Neural progenitor cell (in vitro differentiated cells): ENCODE measurements around the gene CLINT1. TPM values are rescaled to one million over a fixed set of nuclear protein-coding genes. Genes with fewer than 3 reads are reported as not detected.

Source experiments
- DNase-seq: peaks from one replicate; pipeline ENCODE4 v3.0.0-alpha.2; 2016; ENCODE audit warnings: low spot score
- H2AFZ ChIP-seq: fragments of 200-600 bp; sonication (generic); replicated peaks from 2 replicates; pipeline ENCODE4 v1.6.1; 2016; ENCODE audit warnings: antibody characterized with exemption
- H3F3A ChIP-seq: fragments of 200-600 bp; sonication (generic); 2 replicates; pipeline ENCODE4 v1.6.1; 2016; ENCODE audit warnings: antibody characterized with exemption, low read depth
- H3K27ac ChIP-seq: fragments of 200-600 bp; sonication (generic); 2 replicates; pipeline ENCODE4 v1.5.1; 2016; ENCODE audit warnings: mild to moderate bottlenecking
- H3K27me3 ChIP-seq: fragments of 200-600 bp; sonication (generic); 2 replicates; pipeline ENCODE4 v1.6.1; 2016; ENCODE audit warnings: mild to moderate bottlenecking, moderate library complexity
- H3K36me3 ChIP-seq: fragments of 200-600 bp; sonication (generic); 2 replicates; pipeline ENCODE4 v1.5.1; 2016
- H3K4me1 ChIP-seq: fragments of 200-600 bp; sonication (generic); 2 replicates; pipeline ENCODE4 v1.6.1; 2016; ENCODE audit warnings: mixed run types
- H3K4me2 ChIP-seq: fragments of 200-600 bp; sonication (generic); 2 replicates; pipeline ENCODE4 v1.6.1; 2016
- H3K4me3 ChIP-seq: fragments of 200-600 bp; sonication (generic); 2 replicates; pipeline ENCODE4 v1.5.1; 2016
- H3K79me2 ChIP-seq: fragments of 200-600 bp; sonication (generic); 2 replicates; pipeline ENCODE4 v1.6.1; 2016; ENCODE audit warnings: low read depth
- H3K9ac ChIP-seq: fragments of 200-600 bp; sonication (generic); 2 replicates; pipeline ENCODE4 v1.6.1; 2016
- H3K9me3 ChIP-seq: fragments of 200-600 bp; sonication (generic); 2 replicates; pipeline ENCODE4 v1.5.1; 2016; ENCODE audit warnings: low read depth
- H4K20me1 ChIP-seq: fragments of 200-600 bp; sonication (generic); 2 replicates; pipeline ENCODE4 v1.6.1; 2016; ENCODE audit warnings: low read depth
- H3K27ac Mint-ChIP-seq: 3 replicates; pipeline ENCODE4 v1.8.0; 2021; ENCODE audit warnings: mixed read lengths
- H3K27me3 Mint-ChIP-seq: 2 replicates; pipeline ENCODE4 v1.8.0; 2022; ENCODE audit warnings: low read depth, mild to moderate bottlenecking, inconsistent platforms, moderate library complexity, mixed read lengths; ENCODE audit not compliant: insufficient read depth
- H3K36me3 Mint-ChIP-seq: 3 replicates; pipeline ENCODE4 v1.8.0; 2021; ENCODE audit warnings: mixed read lengths
- H3K4me1 Mint-ChIP-seq: 3 replicates; pipeline ENCODE4 v1.8.0; 2021; ENCODE audit warnings: mixed read lengths
- H3K4me3 Mint-ChIP-seq: 3 replicates; pipeline ENCODE4 v1.8.0; 2021; ENCODE audit warnings: mild to moderate bottlenecking, moderate library complexity, mixed read lengths
- H3K9me3 Mint-ChIP-seq: 3 replicates; pipeline ENCODE4 v1.8.0; 2020; ENCODE audit warnings: mixed read lengths
- EZH2 ChIP-seq: fragments of 200-600 bp; sonication (generic); IDR thresholded peaks from 2 replicates; pipeline ENCODE4 v1.6.1; 2017; ENCODE audit warnings: antibody characterized with exemption, mild to moderate bottlenecking, moderate library complexity
- EZH2phosphoT487 ChIP-seq: fragments of 200-600 bp; sonication (generic); IDR thresholded peaks from 2 replicates; pipeline ENCODE4 v1.6.1; 2017; ENCODE audit warnings: antibody characterized with exemption
- total RNA-seq: library from RNA; depleted of rRNA; stranded (reverse); fragments of >200 nt; gene quantifications from 2 replicates; pipeline ENCODE4 v1.2.3, GENCODE V29; 2015; ENCODE audit warnings: low replicate concordance
- TF ChIP-seq, protein P1 (sequence below): fragments of 200-600 bp; sonication (generic); IDR thresholded peaks from 2 replicates; pipeline ENCODE4 v1.5.1; 2017; ENCODE audit warnings: antibody characterized with exemption, mild to moderate bottlenecking

Gene CLINT1
- total RNA-seq, 1 donor from 2014 or later = 65.0 TPM

GRCh38 chr5:157817928-157818327 is 41.0 kb downstream of the CLINT1 start:
- Histone ChIP-seq H3K36me3 (peaks cover 4% of the 10 kb centered on the region), H3K4me3 (no peak overlapping the region), H3K27ac (no peak overlapping the region), H4K20me1 (peaks cover 21% of the 10 kb centered on the region), H3F3A (peaks cover 8% of the 10 kb centered on the region), H2AFZ (no peak overlapping the region), H3K9me3 (peaks cover 3% of the 10 kb centered on the region), H3K9ac (no peak overlapping the region), H3K4me2 (no peak overlapping the region), H3K27me3 (no peaks in the 10 kb centered on the region), H3K4me1 (peaks cover 23% of the 10 kb centered on the region), H3K79me2 (peaks cover 60% of the 10 kb centered on the region)
- no peak for DNase-seq
- Mint-ChIP-seq H3K36me3 (peaks cover 4% of the 10 kb centered on the region), H3K9me3 (no peaks in the 10 kb centered on the region), H3K4me3 (no peak overlapping the region), H3K4me1 (peaks cover 21% of the 10 kb centered on the region), H3K27me3 (peaks cover 4% of the 10 kb centered on the region), H3K27ac (no peak overlapping the region)
- TF ChIP-seq EZH2 (no peak), EZH2phosphoT487 (no peak)
- TF ChIP-seq, protein P1, sequence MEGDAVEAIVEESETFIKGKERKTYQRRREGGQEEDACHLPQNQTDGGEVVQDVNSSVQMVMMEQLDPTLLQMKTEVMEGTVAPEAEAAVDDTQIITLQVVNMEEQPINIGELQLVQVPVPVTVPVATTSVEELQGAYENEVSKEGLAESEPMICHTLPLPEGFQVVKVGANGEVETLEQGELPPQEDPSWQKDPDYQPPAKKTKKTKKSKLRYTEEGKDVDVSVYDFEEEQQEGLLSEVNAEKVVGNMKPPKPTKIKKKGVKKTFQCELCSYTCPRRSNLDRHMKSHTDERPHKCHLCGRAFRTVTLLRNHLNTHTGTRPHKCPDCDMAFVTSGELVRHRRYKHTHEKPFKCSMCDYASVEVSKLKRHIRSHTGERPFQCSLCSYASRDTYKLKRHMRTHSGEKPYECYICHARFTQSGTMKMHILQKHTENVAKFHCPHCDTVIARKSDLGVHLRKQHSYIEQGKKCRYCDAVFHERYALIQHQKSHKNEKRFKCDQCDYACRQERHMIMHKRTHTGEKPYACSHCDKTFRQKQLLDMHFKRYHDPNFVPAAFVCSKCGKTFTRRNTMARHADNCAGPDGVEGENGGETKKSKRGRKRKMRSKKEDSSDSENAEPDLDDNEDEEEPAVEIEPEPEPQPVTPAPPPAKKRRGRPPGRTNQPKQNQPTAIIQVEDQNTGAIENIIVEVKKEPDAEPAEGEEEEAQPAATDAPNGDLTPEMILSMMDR = no peak

DNA sequence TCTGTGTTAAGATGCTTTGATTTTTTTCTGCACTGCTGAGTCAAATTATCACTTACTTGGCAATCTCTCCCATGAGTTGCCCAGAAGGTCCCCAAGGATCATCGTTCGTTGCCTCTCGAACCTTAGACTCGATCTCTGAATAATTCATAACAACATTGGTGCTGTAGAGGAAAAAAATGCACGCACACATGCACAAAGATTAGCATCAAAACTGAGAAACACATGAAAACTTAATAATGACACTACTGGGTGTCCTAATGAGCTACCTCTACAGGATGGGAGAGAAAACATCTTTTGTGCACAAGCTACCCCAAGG is 41.6 kb downstream of the CLINT1 start:
- no peak for DNase-seq
- H3K4me1 Mint-ChIP-seq = peaks cover 20% of the 10 kb centered on the region
- no peak overlapping the region for H3K4me3 Mint-ChIP-seq
- Histone ChIP-seq H3K36me3 (peaks cover 4% of the 10 kb centered on the region), H3K4me2 (no peak overlapping the region), H3K4me1 (peaks cover 23% of the 10 kb centered on the region), H3F3A (peaks cover 8% of the 10 kb centered on the region), H3K9me3 (peaks cover 3% of the 10 kb centered on the region), H3K9ac (no peak overlapping the region), H3K4me3 (no peak overlapping the region), H2AFZ (no peak overlapping the region), H3K27me3 (no peaks in the 10 kb centered on the region), H3K27ac (no peak overlapping the region), H4K20me1 (peaks cover 21% of the 10 kb centered on the region), H3K79me2 (peaks cover 54% of the 10 kb centered on the region)
- H3K27ac Mint-ChIP-seq = no peak overlapping the region
- H3K27me3 Mint-ChIP-seq = peaks cover 4% of the 10 kb centered on the region
- H3K9me3 Mint-ChIP-seq = no peaks in the 10 kb centered on the region
- TF ChIP-seq, protein P1 = no peak
- TF ChIP-seq EZH2 (no peak), EZH2phosphoT487 (no peak)
- peaks cover 7% of the 10 kb centered on the region for H3K36me3 Mint-ChIP-seq

DNA sequence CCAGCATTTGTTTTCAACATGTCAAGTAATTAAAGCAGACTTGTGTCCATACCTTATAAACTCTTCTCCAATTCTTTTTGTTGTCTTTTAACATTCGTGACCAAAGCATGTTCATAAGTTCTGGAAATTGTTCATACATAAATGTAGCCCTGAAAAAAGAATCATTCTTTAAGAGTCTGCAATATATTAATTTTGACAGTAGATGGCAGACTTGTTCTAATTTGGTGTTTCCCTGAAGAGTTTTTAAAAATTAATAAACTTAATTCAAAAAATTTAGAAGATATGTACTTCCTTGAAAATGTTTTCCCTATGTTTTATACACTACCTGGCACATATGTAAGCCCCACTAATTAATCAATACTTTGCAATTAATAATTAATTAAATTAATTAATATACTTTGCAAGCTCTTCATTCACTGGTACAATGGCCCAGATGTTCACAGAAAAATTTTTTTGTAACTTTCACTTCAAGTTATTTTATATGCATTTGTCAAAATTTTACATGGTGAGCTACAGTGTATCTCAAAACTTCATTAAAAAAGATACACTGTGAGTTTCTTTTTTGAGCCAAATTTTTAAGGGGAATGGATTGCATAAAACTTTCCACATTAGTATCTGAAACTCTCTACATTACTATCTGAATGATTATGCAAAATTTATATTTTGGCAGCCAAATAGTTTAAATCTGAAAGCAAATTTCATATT is 42.1 kb downstream of the CLINT1 start:
- H3K27me3 Mint-ChIP-seq = peaks cover 2% of the 10 kb centered on the region
- no peak for DNase-seq
- H3K4me3 Mint-ChIP-seq = no peak overlapping the region
- no peak overlapping the region for H3K4me2 ChIP-seq
- H3K4me3 ChIP-seq = no peak overlapping the region
- H4K20me1 ChIP-seq = peaks cover 21% of the 10 kb centered on the region
- no peaks in the 10 kb centered on the region for H3K27me3 ChIP-seq
- peaks cover 18% of the 10 kb centered on the region for H3K4me1 Mint-ChIP-seq
- H3K27ac ChIP-seq = no peak overlapping the region
- H3K36me3 Mint-ChIP-seq = peaks cover 5% of the 10 kb centered on the region
- H3K79me2 ChIP-seq = peaks cover 49% of the 10 kb centered on the region
- peaks cover 8% of the 10 kb centered on the region for H3F3A ChIP-seq
- peaks cover 23% of the 10 kb centered on the region for H3K4me1 ChIP-seq
- H3K9me3 ChIP-seq = peaks cover 3% of the 10 kb centered on the region
- H3K9me3 Mint-ChIP-seq = no peaks in the 10 kb centered on the region
- H3K27ac Mint-ChIP-seq = no peak overlapping the region
- no peak overlapping the region for H2AFZ ChIP-seq
- TF ChIP-seq EZH2phosphoT487 = no peak
- TF ChIP-seq, protein P1 = peak; percentile 66
- no peak overlapping the region for H3K9ac ChIP-seq
- peaks cover 7% of the 10 kb centered on the region for H3K36me3 ChIP-seq
